ENCODE results near the gene PCMTD2.

The PCMTD2 gene

DNA sequence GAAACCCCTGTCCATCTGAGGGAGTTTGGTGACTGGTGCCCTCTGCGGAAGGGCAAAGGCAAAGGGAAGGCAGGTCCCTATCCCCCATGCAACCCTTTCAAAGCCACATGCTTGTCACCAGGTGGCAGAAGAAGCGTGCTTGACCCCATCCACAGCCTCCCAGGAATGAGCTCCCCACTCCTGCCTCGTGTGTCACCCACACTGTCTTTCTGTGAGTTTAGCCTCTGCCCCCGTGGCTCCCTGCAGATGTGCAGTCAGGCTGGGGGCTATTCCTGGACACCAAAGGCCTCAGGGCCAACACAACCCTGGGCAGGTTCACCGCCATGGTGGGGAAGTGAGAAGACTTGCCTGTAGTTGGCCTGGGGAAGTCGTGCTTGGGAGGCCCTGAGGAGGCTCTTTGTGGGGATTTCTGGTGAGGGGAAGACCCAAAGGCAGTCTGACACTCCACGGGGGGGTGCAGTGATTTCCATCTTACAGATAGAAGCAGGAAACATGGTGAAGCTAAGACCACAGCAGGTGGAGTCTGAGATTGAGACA lies 16.6 kb upstream of the PCMTD2 start:
- DNase-seq (ENCODE audit: low spot score): no peak

DNA sequence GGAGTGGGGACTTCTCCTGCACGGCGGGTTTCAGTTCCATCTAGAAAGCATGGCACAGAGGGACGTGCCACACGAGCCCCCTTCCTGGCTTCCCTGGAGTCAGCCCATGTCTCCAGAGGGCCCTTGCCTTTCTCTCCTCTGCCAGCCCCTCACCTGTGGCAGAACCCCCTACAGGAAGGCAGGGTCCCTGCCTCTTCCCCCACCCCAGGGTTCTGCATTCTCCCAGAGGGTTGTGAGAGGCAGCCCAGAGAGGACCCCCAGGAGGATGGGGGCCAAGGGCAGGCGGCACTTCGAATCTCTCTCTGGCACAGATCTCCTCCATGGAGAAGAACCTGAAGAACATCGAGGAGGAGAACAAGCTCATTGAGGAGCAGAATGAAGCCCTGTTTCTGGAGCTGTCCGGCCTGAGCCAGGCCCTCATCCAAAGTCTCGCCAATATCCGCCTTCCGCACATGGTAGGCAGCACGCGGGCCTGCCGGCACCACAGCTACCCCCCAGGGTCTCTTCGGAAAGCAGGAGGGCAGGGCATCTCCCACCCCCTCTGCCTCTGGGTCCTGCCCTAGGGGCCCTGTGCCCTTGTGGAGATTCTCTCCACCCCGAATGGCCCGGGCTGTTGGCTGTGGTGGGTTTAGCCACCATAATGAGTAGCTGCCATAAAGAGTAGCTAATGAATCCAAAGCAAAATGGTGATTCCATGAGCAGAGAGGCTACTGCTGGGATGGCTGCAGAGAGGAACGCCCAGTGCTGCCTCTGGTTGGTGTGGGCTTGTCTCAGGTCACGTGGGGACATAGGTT lies 15.9 kb upstream of the PCMTD2 start:
- DNase-seq (ENCODE audit: low spot score): no peak

DNA sequence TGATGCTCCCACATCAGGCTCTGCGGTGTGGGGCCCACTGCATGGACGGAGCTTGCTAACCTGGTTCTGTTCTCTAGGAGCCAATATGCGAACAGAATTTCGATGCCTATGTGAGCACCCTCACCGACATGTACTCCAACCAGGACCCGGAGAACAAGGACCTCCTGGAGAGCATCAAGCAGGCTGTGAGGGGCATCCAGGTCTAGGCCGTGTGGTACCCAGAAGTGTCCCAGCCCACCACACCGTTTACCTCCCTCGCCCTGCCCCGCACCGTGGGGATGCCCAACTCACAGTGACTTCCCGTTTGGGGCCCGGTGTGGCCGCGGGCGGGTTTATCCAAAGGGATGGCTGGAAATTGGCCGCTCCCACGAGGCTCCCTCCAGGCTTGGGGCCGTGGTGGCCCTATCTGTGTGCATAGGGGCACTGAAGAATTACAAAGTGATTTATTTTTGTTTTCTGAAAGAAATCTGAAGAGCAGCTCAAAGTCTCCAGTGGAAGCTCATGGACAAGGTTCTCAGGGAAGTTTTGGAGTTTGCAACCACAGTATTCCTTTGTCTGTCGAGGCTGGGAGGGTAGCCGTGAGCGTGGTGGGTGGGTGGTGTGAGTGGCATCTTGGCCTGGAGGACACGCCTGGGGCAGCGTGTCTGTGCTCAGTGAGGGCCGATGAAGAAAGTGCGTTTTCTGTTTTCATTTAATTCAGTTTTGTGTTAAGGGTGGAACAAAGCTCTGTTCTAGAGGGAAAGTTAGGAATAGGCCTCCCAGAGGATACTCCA lies 15.1 kb upstream of the PCMTD2 start:
- DNase-seq (ENCODE audit: low spot score): no peak

DNA sequence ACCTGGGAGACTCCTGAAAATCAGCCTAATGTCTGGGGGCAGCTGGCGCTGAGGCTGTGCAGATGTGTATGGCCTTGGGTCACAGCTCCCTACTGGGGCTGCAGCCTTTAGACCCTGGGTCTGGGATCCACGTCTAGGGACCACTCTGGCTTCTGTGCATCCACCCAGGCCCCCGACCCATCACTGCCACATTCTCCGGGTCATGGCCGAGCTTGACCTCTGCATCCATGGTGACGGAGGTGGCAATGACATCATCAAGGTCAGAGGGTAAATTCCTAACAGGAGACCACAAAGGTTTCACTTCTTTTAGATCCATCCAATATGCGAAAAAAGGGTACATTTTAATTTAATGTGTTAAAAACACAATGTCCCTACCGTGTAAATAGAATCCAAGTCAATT lies 14.5 kb upstream of the PCMTD2 start:
- no peak for DNase-seq (ENCODE audit: low spot score)

DNA sequence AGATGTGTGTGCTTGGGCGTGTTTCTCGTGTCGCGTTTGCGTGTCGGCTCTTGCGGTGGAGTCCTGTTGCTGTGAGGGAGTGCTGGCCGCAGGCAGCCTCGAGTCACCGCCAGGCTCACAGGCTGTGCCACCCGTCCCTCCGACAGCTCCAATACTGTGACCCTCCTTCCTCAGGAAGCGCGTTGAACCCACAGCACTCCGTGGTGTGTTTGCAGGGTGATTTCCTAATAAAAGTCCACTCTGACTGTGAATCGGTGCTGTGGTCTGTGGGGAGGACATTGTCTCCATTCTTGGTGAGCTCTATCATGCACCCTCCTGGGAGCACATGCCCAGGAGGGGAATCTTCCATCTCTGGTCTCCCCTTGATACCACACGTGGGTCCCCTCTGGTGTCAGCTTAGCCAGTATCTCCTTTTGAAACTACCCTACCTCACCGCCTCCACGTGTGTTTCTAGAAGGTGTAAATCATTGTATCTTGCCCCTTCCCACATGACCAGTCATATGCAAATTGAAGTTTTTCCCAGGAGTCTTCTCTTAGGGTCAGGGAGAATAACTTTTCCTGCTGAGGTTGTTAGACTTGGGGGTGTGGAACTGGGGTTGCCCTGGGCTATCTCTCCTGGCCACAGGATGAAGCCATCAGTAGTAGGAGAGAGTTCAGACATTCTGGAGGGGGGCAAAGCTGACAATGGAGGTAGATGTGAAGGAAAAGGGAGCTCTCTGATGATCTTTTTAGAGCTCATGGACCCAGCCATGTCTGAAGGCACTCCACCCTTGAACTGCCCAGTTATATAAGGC lies 13.3 kb upstream of the PCMTD2 start:
- DNase-seq (ENCODE audit: low spot score): no peak

DNA sequence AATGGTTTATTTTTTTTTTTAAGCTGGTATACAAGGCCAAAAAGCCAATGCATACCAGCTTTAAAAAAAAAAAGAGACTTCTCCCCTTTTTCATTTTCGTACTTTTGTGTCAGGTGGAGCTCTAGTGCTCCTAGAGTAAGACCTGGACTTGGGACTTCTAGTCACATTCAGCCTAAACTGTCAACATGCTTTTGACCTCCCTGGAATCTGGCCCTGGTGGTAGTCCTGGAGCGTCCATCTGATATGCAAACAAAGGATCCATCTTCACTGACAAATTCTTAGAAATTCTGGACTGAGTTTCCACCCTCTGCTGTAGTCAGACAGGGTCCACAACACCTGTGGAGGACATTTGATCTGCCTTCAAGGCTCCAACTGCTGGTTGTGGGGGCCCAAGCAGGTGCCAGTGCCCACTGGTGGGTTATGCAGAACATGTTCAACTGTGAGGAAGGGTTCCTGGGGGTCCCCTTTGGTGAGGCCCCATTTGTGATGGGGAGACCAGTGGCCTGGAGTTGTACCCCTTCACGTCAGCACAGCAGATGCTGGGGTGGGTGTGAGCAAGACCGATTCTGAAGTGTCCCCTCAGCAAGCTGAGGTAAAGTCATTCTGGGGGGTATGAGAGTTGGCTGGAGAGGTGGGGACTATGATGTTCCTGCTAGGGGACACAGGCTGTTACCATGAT lies 12.6 kb upstream of the PCMTD2 start:
- DNase-seq (ENCODE audit: low spot score): no peak

DNA sequence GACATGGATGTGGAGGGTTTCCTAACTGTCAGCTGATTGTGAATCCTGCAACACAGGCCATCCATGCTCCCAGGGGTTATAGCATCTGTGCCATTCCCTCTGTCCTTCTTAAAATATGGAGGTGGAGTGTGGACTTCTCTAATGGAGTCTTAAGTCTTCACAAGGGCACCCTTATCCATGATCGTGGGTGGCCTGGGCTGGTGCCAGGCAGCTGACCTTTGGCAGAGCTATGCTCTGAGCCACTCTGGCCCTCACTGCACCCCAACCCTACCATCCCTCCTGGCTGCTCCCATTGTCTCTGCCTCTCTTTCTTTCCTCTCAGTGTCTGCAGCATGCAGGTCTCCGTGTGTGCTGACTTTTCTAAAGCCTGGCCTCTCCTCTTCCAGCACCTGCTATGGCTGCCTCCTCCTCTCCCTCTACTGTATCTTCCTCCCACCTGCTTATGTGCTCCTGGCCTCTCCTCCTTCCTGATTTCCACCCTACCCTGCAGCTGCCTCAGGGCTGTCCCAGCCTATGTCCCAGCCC lies 11.2 kb upstream of the PCMTD2 start:
- DNase-seq (ENCODE audit: low spot score): peak; percentile 21

DNA sequence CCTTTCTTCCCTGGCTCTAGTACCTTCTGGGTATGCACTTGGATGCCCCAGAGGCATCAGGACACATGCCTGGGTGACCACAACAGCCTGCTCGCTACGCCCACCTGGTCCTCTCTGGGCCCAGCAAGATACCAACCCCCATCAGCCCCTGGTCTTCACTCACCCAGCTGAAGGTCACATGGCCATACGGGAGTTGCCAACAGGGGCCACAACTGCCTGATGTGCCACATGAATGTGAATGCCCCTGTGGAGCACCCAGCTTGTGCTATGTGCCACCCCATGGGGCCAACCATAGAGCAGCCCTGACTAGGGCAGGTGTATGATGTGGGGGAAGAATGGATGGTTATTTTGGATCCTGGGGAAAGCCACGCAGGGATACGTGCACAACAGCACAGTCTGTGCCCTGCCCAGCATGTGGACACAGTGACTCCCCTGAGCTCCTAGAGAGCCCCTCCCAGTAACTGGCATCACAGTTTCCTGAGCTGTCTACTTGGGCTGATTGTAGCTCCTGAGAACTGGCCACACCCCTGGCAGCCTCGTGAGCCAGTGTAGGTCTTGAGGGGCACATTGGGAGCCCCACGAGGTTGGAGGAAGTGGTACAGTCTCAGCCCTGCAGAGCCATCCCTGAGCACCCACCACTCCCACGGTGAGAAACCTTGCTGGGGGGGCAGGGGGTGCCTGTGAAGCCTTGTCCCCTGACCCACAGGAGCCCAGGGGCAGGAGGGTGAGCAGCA lies 10.5 kb upstream of the PCMTD2 start:
- DNase-seq (ENCODE audit: low spot score): no peak

DNA sequence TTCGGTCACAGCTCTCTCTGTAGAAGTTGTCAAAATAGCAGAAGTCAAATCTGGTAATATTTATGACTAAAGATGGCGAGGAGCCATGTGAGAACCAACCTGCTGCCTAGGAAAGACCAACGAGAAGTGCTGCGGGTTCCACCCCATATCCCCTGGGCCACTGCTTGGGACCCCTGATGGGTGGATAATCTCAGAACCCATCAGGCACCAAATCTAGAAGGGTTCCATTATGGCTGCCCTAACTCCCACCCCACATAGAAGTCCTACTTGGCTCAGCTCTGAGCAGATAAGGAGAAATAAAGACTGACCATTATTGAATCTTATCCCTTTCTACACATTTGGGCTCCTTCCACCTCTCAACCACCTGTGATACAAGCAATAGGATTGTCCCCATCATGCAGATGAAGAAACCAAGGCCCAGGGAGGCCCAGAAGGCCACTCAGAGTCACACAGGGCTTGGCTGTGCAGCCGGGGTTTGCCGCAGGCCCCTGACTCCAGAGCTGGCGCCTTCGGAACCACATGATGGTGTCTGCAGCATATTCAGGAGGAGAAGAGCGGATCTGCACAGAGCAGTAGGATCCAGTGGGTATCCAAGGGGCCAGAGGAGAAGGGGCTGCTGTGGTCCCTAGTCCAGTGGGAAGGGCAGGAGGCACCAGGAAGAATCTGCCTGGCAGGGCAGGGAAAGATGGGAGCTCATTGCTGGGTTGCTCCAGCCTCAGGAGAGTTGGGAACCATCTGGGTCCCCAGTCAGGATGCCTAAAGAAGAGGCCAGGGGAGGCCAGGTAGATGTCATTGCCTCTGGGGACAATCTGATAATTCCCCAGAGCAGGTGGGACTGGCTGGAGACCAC lies 9.6 kb upstream of the PCMTD2 start:
- no peak for DNase-seq (ENCODE audit: low spot score)

DNA sequence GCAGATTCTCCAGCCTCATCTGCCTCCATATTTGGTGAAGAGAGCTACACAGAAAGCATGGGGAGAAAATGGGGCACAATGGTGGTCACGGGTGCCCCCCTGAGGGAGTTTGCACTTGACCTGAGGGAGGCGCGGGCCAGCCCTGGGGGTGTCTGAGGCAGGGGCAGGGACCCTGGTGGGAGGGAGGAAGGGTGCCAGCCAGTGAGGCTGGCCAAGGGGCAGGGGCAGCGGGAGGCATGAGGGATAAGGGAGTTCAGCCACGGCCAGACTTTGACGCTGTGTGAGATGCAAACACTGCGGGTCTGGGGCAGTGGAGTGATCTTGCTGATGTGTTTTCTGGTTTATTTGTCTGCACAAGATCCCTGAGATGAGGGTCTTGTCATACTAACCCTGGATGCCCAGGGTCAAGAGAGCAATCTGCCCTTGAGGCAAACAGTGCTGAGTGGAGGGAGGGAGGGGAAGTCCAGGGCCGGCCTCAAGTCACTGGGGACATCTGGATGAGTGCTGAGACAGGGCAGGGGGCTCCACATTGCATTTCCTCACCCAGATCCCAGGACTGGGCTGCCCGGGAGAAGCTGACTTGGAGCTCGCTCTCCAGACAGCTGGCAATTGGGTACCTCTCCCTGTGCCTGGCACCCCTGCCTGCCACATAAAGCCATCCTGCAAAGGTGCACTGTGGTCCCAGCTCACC lies 8.8 kb upstream of the PCMTD2 start:
- DNase-seq (ENCODE audit: low spot score): peak; percentile 41

DNA sequence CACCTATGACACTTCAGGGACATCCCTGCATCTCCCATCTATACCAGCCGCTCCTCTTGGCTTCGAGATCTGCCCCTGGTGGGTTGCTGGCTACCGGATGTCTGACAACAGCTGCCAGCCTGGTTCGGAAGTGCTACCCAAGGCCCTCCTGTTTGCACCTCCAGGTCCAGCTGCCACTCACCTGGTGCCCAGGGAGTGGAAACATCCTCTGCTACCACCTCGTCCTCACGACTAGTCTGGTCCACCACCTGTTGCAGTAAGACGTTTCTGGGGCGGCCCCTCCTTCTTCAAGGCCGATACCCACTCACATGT lies 8.3 kb upstream of the PCMTD2 start:
- no peak for DNase-seq (ENCODE audit: low spot score)

DNA sequence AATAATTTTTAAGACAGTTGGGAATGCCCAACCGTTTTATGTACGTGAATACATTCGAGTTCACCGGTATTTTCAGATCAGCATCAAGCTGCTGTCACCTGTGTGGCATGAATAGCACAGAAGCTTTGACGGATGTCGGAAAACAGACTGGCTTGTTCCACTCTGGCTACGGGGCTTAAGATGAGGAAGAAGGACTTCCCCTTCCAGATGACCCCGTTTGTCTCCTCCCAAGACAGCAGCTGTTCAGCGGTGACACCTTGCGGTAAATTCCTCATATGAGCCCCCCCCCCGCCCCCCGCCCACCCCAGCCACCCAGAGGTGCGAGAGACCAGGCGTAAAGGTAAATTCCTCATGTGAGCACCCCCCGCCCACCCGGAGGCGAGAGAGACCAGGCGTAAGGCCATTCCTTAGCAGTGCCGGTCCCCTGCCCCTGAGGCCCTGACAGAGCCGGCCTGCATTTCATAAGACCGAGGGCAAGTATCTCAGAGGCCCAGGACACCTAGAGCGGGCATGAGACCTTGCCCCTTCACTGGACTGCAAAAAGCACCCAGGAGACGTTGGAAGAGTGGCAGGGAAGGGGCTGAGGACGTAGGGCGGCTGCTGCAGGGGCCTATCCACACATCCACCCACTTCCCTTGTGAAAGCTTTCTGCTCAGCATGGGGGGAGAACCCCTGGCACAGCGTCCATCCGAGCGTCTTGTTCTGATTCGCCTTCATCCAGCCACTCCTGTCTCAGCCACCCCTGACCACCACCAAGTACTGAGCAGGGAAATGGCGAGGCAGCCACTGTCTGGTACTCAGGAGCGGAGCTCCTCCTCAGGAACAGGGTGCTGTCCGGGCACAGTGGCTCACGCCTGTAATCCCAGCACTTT lies 7.3 kb upstream of the PCMTD2 start:
- DNase-seq (ENCODE audit: low spot score): peak; percentile 41

DNA sequence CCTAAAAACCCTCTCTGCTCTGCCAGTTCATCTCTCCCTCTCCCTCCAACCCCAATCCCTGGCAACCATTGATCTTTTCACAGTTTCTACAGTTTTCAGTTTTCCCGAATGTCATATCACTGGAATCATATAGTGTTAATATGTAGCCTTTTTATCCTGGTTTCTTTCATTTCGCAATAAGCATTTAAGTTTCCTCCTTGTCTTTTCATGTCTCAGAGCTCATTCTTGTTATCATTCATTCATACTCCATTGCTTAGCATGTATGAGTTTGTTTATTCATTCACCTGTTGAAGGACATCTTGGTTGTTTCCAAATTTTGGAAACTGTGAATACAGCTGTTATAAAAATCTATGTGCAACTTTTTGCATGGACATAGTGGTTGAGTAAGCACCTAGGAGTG lies 5.5 kb upstream of the PCMTD2 start:
- DNase-seq (ENCODE audit: low spot score): no peak

DNA sequence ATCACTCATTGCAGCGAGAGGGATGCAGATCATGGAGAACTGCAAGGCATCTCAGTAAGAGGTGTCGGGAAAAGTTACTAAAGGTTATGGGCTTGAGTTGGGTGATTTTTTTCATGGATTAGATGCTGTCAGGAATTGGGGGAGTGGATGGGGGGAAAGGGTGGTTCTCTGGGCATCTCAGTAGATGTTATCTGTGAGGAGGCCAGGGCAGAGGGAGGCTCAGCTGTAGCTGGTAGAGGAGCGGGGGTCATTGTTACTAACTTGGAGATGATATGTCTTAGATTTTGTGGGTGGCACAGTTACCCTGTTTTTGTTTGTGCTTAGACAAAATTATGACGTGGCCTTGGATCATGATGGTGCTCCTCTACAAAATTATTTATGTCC lies 2.6 kb upstream of the PCMTD2 start:
- no peak for DNase-seq (ENCODE audit: low spot score)

DNA sequence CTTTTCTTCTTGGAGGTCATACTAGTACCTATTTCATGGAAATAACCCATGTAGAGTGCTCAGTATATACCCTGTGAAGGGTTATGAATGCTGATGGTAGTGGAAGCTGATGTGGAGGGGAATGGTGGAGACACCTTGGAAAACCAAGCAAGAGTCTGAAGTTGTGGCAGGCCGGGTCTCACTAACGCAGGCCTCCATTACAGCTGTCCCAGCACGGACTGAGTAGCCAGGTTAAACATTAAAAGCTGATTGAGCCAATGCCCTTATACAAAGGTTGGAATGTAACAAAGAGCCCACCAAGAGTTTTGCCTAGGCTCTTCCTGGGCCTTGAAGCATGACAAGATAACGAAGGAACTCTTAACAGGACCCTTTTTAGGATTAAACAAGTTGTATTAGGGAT lies 2.1 kb upstream of the PCMTD2 start:
- DNase-seq (ENCODE audit: low spot score): no peak

DNA sequence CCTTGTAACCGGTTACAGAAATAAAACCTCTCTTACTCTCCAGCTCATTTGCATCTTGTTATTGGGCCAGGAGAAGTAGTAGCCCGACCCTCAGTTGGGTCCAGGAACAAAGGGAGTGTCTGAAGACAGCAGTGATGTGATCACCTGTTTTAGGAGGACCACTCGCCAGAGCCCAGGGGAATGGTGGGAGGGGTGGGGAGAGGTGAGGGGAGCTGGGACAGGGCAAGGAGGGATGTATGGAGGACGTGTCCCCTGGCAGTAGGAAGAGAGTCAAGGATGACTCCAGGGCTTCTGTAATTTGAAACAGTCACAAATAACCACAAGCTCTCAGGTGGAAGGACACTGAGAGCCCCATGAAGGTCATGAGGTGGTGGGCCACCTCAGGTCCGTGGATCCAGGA lies 1.4 kb upstream of the PCMTD2 start:
- DNase-seq (ENCODE audit: low spot score): no peak

DNA sequence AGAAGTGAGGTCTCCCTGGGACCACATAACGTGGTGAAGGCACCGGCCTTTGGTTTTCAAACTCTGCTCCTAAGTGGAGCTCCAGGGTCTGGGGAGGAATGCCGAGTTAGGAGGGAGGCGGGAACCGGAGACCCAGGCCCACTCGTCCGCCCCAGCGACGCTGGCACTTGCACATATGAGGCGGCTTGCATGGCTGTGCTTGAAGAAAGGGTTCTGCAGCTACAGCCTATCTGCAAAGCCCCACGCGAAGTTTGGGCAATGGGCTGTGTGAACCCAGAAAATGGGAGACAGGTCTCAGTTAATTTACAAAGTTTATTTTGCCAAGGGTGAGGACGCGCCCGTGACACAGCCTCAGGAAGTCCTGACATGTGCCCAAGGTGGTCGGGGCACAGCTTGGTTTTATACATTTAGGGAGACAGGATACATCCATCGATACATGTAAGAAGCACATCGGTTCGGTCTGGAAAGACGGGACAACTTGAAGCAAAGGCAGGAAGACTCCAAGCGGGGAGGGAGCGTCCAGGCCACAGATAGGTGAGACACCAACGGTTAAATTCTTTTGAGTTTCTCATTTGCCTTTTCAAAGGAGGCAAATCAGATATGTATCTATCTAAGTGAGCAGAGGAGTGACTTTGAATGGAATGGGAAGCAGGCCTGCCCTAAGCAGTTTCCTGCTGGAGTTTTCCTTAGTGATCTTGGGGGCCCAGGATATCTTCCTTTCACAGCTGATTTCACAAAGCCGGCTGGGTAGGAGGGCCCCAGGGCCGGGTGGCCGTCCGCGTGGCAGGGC lies 782 bp upstream of the PCMTD2 start:
- DNase-seq (ENCODE audit: low spot score): peak; percentile 45

Measured in ecto neural progenitor cell (in vitro differentiated cells).